Endometrial microvascular endothelial cells (primary cell): ENCODE data around the gene OR56A5. TPM values are rescaled to one million over a fixed set of nuclear protein-coding genes. Genes with fewer than 3 reads are reported as not detected.

Experiments used
- in situ Hi-C: cut with HindIII; loops from 2 replicates; pipeline ENCODE4 v1.10.0; 2017; ENCODE audit warnings: low sequenced_read_pairs, low pct_unique_long_range_greater_than_20kb; ENCODE audit errors: inconsistent ontology term
- total RNA-seq: library from RNA; depleted of rRNA; stranded (reverse); fragments of >200 nt; gene quantifications from one replicate; pipeline ENCODE4 v1.2.3, GENCODE V29; 2015; ENCODE audit errors: inconsistent ontology term

The OR56A5 gene
- total RNA-seq, 1 donor from 2014 or later = not detected

- in situ Hi-C loops = no loop called here
These were observed 30.3 kb downstream of the OR56A5 start for GRCh38 chr11:5937868-5938602.

GRCh38 chr11:5933116-5933515 lies 35.2 kb downstream of the OR56A5 start:
- in situ Hi-C loops = no loop called here

GRCh38 chr11:5932671-5933070 lies 35.6 kb downstream of the OR56A5 start:
- in situ Hi-C loops = no loop called here

- in situ Hi-C loops = no loop called here
These were observed 37.2 kb downstream of the OR56A5 start for GRCh38 chr11:5931061-5931460.

GRCh38 chr11:5930614-5931013 lies 37.7 kb downstream of the OR56A5 start:
- in situ Hi-C loops = no loop called here

GRCh38 chr11:5929571-5930368 lies 38.5 kb downstream of the OR56A5 start:
- in situ Hi-C loops = no loop called here

- in situ Hi-C loops = no loop called here
These were observed 39.5 kb downstream of the OR56A5 start for GRCh38 chr11:5928811-5929210.

- in situ Hi-C loops = no loop called here
These were observed 40.0 kb downstream of the OR56A5 start for GRCh38 chr11:5928271-5928670.

- in situ Hi-C loops = no loop called here
These were observed 44.5 kb downstream of the OR56A5 start for GRCh38 chr11:5923794-5924193.

GRCh38 chr11:5923427-5923776 lies 44.9 kb downstream of the OR56A5 start:
- in situ Hi-C loops = no loop called here

- in situ Hi-C loops = no loop called here
These were observed 45.4 kb downstream of the OR56A5 start for GRCh38 chr11:5922749-5923426.

Other genes with a start within 250 kb of the OR56A5 start
- gene OR56B1, start 232.0 kb downstream of the OR56A5 start, total RNA-seq = not detected
- not detected for gene OR52N4, start 214.3 kb downstream of the OR56A5 start, total RNA-seq
- gene OR52N5, start 185.1 kb downstream of the OR56A5 start, total RNA-seq = not detected
- not detected for gene OR52N1, start 177.2 kb downstream of the OR56A5 start, total RNA-seq
- gene OR52N2, start 159.6 kb downstream of the OR56A5 start, total RNA-seq = not detected
- gene OR52E6, start 126.6 kb downstream of the OR56A5 start, total RNA-seq = not detected
- not detected for gene OR52E8, start 110.8 kb downstream of the OR56A5 start, total RNA-seq
- not detected for gene OR52E4, start 87.9 kb downstream of the OR56A5 start, total RNA-seq
- gene OR52E5, start 75.3 kb downstream of the OR56A5 start, total RNA-seq = not detected
- not detected for gene OR56A3, start 26.2 kb downstream of the OR56A5 start, total RNA-seq
- gene OR52L1, start 18.5 kb upstream of the OR56A5 start, total RNA-seq = not detected
- not detected for gene OR56A4, start 38.5 kb upstream of the OR56A5 start, total RNA-seq
- not detected for gene OR56A1, start 62.3 kb upstream of the OR56A5 start, total RNA-seq
- not detected for gene OR56B4, start 139.2 kb upstream of the OR56A5 start, total RNA-seq
- gene OR52B2, start 201.8 kb upstream of the OR56A5 start, total RNA-seq = not detected
- not detected for gene OR52W1, start 230.7 kb upstream of the OR56A5 start, total RNA-seq
- not detected for gene C11orf42, start 237.1 kb upstream of the OR56A5 start, total RNA-seq